Activated T-cell treated with anti-CD3 and anti-CD28 coated beads, Interleukin-2, amount 50 U/mL, for 1 hour (primary cell): ENCODE results near the gene MEP1A.

Source experiments
- DNase-seq: peaks from one replicate; pipeline ENCODE4 v3.0.0-alpha.2; 2020

The MEP1A gene

GRCh38 chr6:46776070-46776712 lies 17.0 kb upstream of the MEP1A start:
- no peak for DNase-seq

- no peak for DNase-seq
These were observed 15.5 kb upstream of the MEP1A start for GRCh38 chr6:46777476-46778346.

- DNase-seq: no peak
These were observed 11.5 kb upstream of the MEP1A start for GRCh38 chr6:46781478-46782378.

- DNase-seq: no peak
These were observed 8.7 kb upstream of the MEP1A start for GRCh38 chr6:46784535-46784934.

GRCh38 chr6:46787871-46788540 lies 5.2 kb upstream of the MEP1A start:
- no peak for DNase-seq

- no peak for DNase-seq
These were observed 4.4 kb upstream of the MEP1A start for GRCh38 chr6:46788791-46789190.

- DNase-seq: no peak
These were observed 3.5 kb upstream of the MEP1A start for GRCh38 chr6:46789434-46790354.

GRCh38 chr6:46790355-46790874 lies 2.8 kb upstream of the MEP1A start:
- DNase-seq: no peak

- DNase-seq: no peak
These were observed 554 bp upstream of the MEP1A start for GRCh38 chr6:46792635-46793034.

GRCh38 chr6:46794068-46794467 lies 879 bp downstream of the MEP1A start:
- no peak for DNase-seq

- no peak for DNase-seq
These were observed 2.6 kb downstream of the MEP1A start for GRCh38 chr6:46795816-46796215.

GRCh38 chr6:46796848-46797580 lies 3.8 kb downstream of the MEP1A start:
- no peak for DNase-seq

- no peak for DNase-seq
These were observed 6.5 kb downstream of the MEP1A start for GRCh38 chr6:46799657-46800056.

- no peak for DNase-seq
These were observed 15.6 kb downstream of the MEP1A start for GRCh38 chr6:46808806-46809205.

GRCh38 chr6:46815130-46815529 lies 21.9 kb downstream of the MEP1A start:
- DNase-seq: no peak

GRCh38 chr6:46816626-46817025 lies 23.4 kb downstream of the MEP1A start:
- DNase-seq: no peak

- DNase-seq: no peak
These were observed 26.4 kb downstream of the MEP1A start for GRCh38 chr6:46819561-46819960.

- no peak for DNase-seq
These were observed 28.3 kb downstream of the MEP1A start for GRCh38 chr6:46821458-46821881.

GRCh38 chr6:46828939-46829338 lies 35.8 kb downstream of the MEP1A start:
- no peak for DNase-seq

GRCh38 chr6:46832816-46833215 lies 39.6 kb downstream of the MEP1A start:
- no peak for DNase-seq
